Suprapubic skin (tissue), 4 donors: ENCODE data around the gene GUCY1A1.

Experiments
- CTCF ChIP-seq, 2 donors: fragments of 200-600 bp in 1 of 2; fragments of 450-650 bp in 1 of 2; sonication (generic) in 1 of 2; IDR thresholded peaks; one replicate each; pipeline ENCODE4 v1.5.1; 2016 to 2019; ENCODE audit warnings: antibody characterized with exemption in 2 of 2, mild to moderate bottlenecking in 1 of 2, moderate library complexity in 1 of 2
- EP300 ChIP-seq: sonication (generic); formaldehyde crosslinking; IDR thresholded peaks from one replicate; pipeline ENCODE4 v1.6.1; 2017; ENCODE audit warnings: antibody characterized with exemption
- POLR2A ChIP-seq, 2 donors: fragments of 450-650 bp; IDR thresholded peaks; one replicate each; pipeline ENCODE4 v1.6.1; 2017; ENCODE audit warnings: antibody characterized with exemption in 2 of 2, mild to moderate bottlenecking in 2 of 2, moderate library complexity in 2 of 2
- POLR2AphosphoS5 ChIP-seq, 3 donors: sonication (generic); formaldehyde crosslinking; IDR thresholded peaks; one replicate each; pipeline ENCODE4 v1.6.1; 2017; ENCODE audit warnings: antibody characterized with exemption in 3 of 3

GRCh38 chr4:155629183-155629825 is 37.3 kb upstream of the GUCY1A1 start:
- no peak for TF ChIP-seq POLR2A (IDR thresholded peaks at IDR 0.05)
- no peak for TF ChIP-seq POLR2AphosphoS5 (IDR thresholded peaks at IDR 0.05)
- no peak for TF ChIP-seq CTCF (IDR thresholded peaks at IDR 0.05)
- TF ChIP-seq EP300, result no peak
